Astrocyte of the spinal cord (primary cell): ENCODE data around the gene MAP3K21.

Experiments
- DNase-seq: peaks from one replicate; pipeline ENCODE4 v3.0.0; 2011; ENCODE audit warnings: low read depth, low spot score
- H3K4me3 ChIP-seq: 2 replicates; pipeline ENCODE4 v1.5.1; 2011; ENCODE audit warnings: low read depth, mild to moderate bottlenecking, low read length, moderate library complexity
- CTCF ChIP-seq: IDR thresholded peaks from 2 replicates; pipeline ENCODE4 v1.5.1; 2012; ENCODE audit warnings: low read depth, mild to moderate bottlenecking, low read length, inconsistent platforms
- in situ Hi-C: cut with HindIII; loops from 2 replicates; pipeline ENCODE4 v1.10.0; 2017; ENCODE audit warnings: low sequenced_read_pairs

Gene MAP3K21

GRCh38 chr1:233300326-233300725 lies 27.2 kb upstream of the MAP3K21 start:
- no peak for DNase-seq
- TF ChIP-seq CTCF, result no peak
- no peak overlapping the region for H3K4me3 ChIP-seq
- in situ Hi-C loops, result no loop called here

- peak; percentile 79 for TF ChIP-seq CTCF
- peak; percentile 25 for DNase-seq
- no peak overlapping the region for H3K4me3 ChIP-seq
- in situ Hi-C loops, result no loop called here
These were observed 22.9 kb upstream of the MAP3K21 start for GRCh38 chr1:233304489-233305102.

- in situ Hi-C loops, result no loop called here
- DNase-seq, result no peak
- H3K4me3 ChIP-seq, result no peak overlapping the region
- no peak for TF ChIP-seq CTCF
These were observed 13.9 kb upstream of the MAP3K21 start for GRCh38 chr1:233313434-233314155.

GRCh38 chr1:233315718-233316301 lies 11.7 kb upstream of the MAP3K21 start:
- no peak for TF ChIP-seq CTCF
- DNase-seq, result no peak
- in situ Hi-C loops, result no loop called here
- H3K4me3 ChIP-seq, result no peak overlapping the region

GRCh38 chr1:233316473-233316872 lies 11.1 kb upstream of the MAP3K21 start:
- H3K4me3 ChIP-seq, result no peak overlapping the region
- in situ Hi-C loops, result no loop called here
- no peak for TF ChIP-seq CTCF
- DNase-seq, result no peak

- in situ Hi-C loops, result no loop called here
- no peak overlapping the region for H3K4me3 ChIP-seq
- no peak for TF ChIP-seq CTCF
- no peak for DNase-seq
These were observed 8.3 kb upstream of the MAP3K21 start for GRCh38 chr1:233319272-233319671.
